Measurements from ENCODE around the gene TSPAN9.

GRCh38 chr12:3055704-3056467 lies 21.3 kb upstream of the TSPAN9 start:
- TF ChIP-seq GATA2 (IDR thresholded peaks at IDR 0.05; ENCODE audit: low read depth, low read length) (no peak), GATA3 (IDR thresholded peaks at IDR 0.05; ENCODE audit: low read depth, low read length) (no peak)

Measured in SH-SY5Y (cell line).